GM21515 (cell line): Measurements from ENCODE around the gene TIMM17B.
A peak's percentile ranks its signal among the peaks of the same experiment; 100 is the strongest.

Experiments
- ATAC-seq: cut with Tn5 transposase; IDR thresholded peaks from one replicate; pipeline ENCODE4 v1.9.1; 2021; ENCODE audit not compliant: unreplicated experiment

TIMM17B gene

GRCh38 chrX:48897625-48898306 is at the start of gene TIMM17B, which contains the start of gene PQBP1:
Gene TIMM17B, minus strand, starts transcription at chrX:48897768. Its CDS starts 19 bp downstream, at chrX:48897749.
Gene PQBP1, plus strand, starts transcription at chrX:48897930. Its CDS starts 580 bp downstream, at chrX:48898510.
- ATAC-seq = peak; percentile 89

GRCh38 chrX:48945517-48946348 is 48.2 kb upstream of the TIMM17B start:
- ATAC-seq = no peak

- ATAC-seq = no peak
Observed at GRCh38 chrX:48942895-48943294, 45.3 kb upstream of the TIMM17B start.

- ATAC-seq = no peak
Observed at GRCh38 chrX:48940404-48940955, 42.9 kb upstream of the TIMM17B start.

- ATAC-seq = no peak
Observed at GRCh38 chrX:48939524-48940228, 42.1 kb upstream of the TIMM17B start.

- ATAC-seq = peak; percentile 50
Observed at GRCh38 chrX:48938721-48939425, 41.3 kb upstream of the TIMM17B start.

GRCh38 chrX:48937054-48937907 is 39.7 kb upstream of the TIMM17B start:
- peak; percentile 64 for ATAC-seq

GRCh38 chrX:48936429-48937053 is 39.0 kb upstream of the TIMM17B start:
- no peak for ATAC-seq

GRCh38 chrX:48935301-48935670 is 37.7 kb upstream of the TIMM17B start:
- ATAC-seq = no peak

GRCh38 chrX:48934581-48935300 is 37.2 kb upstream of the TIMM17B start:
- ATAC-seq = no peak

- no peak for ATAC-seq
Observed at GRCh38 chrX:48933757-48934156, 36.2 kb upstream of the TIMM17B start.

GRCh38 chrX:48927736-48928382 is 30.3 kb upstream of the TIMM17B start:
- no peak for ATAC-seq

GRCh38 chrX:48927123-48927522 is 29.6 kb upstream of the TIMM17B start:
- ATAC-seq = no peak

- ATAC-seq = no peak
Observed at GRCh38 chrX:48924270-48924669, 26.7 kb upstream of the TIMM17B start.

GRCh38 chrX:48923771-48924170 is 26.2 kb upstream of the TIMM17B start:
- no peak for ATAC-seq

GRCh38 chrX:48920718-48921104 is 23.1 kb upstream of the TIMM17B start:
- no peak for ATAC-seq

GRCh38 chrX:48919947-48920717 is 22.6 kb upstream of the TIMM17B start:
- no peak for ATAC-seq
